SKM-1 (cell line): ENCODE measurements around the gene PRKCH.

ENCODE experiments used
- DNase-seq: peaks from one replicate; lab custom pipeline; 2025; ENCODE audit not compliant: unreplicated experiment; lab: John Stamatoyannopoulos, UW

PRKCH gene

GRCh38 chr14:61540931-61541330, 219.6 kb downstream of the PRKCH start:
- DNase-seq = no peak

DNA sequence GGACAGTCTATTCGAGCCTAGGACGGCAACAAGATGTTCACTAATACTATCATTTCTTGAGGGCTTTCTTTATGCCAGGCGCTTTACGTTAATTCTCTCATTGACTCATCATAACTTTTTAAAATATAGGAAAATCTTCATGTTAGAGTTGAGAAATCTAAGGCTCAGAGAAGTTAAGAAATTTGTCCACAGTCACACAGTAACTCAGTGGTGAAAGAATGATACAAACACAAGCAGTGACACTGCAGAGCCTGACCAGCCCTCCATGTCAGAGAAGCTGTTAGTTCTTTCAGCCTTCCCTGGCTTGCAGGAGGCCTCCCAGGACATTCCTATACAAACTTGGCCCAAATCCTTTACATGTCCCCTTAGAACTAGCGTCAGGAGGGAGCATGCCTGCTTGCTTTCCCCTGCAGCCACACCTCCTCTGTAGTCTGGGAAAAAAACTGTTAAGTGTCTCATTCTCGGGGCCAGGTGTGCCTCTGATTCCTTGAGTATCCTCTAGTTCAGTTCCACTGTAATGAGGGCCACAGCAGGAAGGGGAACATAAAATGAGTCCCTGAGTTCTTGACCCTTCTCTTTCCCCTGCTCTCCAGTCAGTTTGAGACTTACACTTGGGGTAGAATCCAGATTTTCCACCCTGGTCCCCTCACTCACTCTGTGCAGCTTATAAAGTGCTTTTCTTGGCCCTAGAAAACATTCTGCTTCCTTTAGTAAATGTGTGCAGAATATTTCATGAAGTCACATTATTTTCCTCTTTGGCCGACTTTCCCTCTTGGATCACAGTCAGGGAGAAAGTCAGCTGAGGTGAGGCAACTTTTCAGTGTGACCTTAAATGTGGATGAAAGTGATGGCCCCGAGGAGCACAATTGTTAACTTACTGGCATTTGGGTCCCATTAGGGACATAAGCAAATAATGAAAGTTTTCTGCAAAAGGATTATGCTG, 221.7 kb downstream of the PRKCH start:
- no peak for DNase-seq

DNA sequence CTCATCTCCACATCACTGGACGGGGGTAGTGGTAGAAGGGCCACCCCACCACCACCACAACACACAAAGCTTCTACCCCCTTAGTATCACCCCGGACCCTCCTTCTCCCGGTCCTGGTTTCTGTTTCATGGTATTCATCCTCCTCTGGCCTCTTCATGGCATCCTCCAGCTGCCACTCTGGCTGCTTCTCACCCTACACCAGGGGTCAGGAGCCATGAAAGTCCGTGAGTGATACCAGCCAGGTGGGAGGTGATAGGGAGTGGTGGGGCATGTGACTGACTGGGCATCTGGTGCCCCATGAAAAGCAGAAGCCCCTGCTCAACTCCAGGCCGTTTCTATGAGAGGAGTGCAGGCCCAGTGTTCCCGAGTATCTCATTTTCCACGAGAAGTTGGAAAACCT, 222.6 kb downstream of the PRKCH start:
- no peak for DNase-seq

DNA sequence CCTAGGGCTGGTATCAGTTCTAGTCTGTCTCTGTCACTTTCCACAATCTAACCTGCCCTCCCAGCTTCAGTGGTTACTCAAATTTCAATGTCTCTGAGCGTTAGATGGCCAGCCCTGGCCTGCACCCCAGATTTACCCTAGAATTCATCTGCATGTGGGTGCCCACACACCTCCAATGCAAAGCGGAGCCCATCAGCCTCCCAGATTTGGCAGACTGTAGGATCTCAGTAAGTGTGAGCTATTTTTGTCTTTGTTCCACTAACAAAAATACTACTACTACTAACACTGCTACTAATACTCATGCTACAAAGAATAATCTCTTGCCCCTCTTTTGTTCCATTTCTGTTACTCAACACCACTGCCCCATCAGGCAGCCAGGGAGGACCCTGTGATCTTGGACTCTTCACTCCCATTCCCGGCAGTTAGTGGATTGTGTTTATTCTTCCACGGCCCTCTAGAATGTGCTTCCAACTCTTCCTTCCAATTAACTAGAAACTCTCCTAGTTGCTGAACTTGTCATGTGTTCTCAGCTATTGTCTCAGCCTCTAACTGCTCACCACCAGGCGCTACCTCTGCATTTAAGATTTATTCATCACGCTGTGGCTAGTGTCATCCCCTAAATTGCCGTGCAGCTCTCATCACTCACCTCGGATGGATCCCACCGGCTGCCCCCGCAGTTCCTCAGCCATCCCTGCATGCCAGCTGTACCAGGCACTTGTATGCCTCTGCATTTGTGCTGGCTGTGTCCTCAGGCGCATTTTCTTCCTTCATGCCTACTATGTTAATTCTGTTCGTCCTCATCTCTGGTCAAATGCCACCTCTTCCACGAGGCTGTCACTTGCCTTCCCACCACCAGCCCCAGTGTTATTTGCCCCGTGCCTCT, 223.3 kb downstream of the PRKCH start:
- no peak for DNase-seq

DNA sequence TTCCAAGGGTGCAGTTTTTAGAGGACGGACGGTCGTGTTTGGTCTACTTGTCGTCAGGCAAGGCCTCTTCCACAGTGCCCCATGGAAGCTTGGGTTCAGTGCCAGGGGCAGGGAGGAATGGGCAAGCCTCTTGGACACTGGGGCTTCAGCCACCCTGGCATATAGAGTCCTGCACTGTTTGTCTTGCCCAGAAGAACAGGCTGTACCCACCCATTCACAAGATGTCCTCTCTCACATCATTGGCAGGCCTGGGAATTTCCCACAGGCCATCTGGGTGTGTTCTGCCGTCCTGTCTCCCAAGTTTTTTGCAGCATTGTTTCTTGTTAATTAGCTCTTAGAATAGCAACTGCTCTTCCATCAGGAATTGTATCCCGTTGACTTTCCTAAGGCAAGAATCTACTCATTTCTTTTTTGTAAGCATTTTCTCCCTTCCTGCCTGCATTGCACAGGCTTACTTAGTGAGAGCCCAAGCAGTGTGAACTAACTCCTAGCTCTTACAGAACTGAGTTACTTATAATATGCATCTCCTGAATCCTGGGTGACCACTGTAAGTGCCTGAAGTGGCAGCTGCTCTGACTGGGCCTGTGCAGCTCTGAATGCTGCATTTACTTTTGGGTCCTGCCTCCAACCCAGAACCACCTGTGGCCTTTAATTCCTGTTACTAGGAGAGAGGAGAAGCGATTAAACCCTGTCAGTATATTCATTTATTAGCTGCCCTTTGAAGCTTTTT, 224.5 kb downstream of the PRKCH start:
- DNase-seq = no peak

DNA sequence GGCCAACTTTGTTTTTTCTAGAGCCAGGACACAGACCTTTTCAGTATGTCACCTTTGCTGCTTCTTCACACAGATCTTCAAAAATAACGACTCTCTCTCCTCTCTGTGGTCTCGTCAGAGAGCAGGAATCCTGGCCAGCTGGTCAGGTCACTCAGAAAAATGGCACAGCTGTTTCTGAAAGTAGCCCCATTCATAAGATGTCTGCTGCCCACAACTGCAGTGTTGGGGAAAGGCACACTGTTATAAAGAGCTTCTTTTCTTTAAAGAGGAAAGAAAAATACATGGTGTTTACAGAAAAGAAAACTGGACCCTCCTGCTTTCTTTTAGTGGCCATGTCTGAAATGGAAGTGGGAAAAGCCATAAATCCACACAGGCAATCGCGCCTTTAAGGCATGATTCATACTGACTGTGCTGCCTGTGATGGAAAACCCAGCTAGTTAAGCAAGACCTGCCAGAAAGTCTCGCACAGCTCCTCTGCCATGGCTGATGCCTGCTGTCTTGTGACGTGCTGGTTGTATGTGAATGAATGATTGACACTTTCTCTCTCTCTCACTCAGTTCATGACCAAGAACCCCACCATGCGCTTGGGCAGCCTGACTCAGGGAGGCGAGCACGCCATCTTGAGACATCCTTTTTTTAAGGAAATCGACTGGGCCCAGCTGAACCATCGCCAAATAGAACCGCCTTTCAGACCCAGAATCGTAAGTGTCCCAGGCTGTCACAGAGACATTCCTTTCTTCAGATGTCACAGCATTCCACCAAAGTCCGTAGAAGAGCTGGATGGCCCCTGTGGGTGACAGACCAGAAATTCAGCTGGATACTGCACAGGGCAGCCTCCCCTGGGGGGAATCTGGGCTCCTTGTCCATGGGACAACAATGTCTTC, 226.0 kb downstream of the PRKCH start:
- DNase-seq = no peak

DNA sequence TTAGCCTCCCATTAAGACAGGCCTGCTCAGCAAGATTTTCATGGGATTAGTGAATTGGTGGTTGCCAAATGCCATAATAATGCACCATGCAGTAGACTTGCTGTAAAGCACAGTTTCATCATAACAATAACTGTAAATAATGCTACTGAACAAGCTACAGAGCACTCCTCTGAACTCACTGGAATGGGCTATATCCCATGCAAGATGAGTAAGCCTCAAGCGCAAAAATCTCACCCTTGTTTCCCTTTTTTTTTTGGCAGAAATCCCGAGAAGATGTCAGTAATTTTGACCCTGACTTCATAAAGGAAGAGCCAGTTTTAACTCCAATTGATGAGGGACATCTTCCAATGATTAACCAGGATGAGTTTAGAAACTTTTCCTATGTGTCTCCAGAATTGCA, 228.0 kb downstream of the PRKCH start:
- DNase-seq = no peak

DNA sequence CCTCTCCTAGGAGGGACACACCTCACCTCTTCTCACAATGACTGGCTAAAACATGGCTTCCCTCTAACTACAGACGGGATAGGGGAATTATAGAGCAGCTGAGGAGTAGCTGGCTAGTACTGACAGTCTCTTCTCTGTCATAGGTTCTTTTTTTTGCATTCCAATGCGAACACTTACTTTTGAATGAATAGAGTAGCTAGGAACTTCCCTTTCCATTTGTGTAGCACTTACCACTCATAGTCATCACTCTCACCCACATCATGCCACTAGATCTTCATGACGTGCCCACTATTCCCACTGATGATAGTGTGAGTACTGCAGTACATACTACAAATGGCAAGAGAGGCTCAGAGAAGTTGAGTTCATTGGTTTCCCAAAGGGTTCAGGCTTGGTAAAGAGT, 230.0 kb downstream of the PRKCH start:
- no peak for DNase-seq

DNA sequence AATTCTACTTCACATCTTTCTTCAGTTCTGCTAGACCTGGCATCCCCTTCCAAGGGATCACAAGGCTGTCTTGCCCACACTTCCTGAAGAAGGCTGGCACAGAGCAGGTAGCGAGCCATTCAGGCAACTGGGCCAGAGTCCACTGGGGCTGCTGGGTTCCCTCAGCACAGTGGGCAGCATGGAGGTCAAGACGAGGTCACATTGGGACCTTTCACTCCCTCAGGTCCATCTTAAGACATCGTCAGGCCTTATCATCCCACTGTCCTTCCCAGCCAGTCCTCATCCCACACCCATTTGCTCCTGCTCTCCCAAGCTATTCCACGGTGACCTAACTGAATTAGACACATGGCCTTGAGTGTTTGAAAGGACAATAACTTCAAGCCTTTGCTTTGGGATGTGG, 230.9 kb downstream of the PRKCH start:
- DNase-seq = no peak

DNA sequence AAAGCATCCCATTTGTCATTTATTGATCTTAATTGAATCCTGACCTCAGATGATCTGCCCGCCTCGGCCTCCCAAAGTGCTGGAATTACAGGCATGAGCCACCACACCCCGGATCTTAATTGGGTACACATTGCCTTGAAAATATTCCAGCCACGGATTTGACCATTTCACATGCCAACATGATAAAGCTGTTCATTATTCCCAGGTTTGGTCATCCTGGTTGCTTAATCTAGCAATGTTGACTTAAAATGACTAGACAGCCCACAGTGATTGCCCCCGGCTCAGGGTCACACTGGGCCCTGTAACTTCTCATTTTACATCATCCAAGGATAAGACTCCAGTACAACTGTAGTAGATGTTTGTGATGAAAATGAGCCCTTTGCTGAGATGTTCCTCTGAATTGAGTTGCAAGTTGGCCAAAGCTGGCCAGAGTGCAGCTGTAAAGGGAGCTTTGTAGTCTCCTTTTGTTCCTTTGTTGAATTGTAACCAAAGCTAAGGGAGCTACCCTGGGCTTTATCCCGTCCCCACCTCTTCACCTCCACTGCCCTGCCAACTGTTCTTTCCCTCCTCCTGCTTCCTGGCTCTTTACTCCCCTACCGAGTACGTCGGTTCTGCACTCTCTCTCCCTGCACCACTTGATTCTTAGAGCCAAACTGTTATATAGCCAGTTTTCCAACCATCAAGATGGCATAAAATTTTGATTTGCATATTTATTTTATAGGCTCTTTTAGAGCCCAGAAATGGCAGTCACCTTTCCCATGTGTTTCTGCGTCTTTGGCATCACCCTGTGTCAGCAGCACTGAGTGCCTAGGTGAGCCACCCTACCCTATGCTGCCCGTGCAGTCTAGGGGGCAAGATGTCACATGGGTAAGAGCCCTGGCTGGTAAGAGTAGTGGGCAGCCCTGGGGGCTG, 232.6 kb downstream of the PRKCH start:
- no peak for DNase-seq

DNA sequence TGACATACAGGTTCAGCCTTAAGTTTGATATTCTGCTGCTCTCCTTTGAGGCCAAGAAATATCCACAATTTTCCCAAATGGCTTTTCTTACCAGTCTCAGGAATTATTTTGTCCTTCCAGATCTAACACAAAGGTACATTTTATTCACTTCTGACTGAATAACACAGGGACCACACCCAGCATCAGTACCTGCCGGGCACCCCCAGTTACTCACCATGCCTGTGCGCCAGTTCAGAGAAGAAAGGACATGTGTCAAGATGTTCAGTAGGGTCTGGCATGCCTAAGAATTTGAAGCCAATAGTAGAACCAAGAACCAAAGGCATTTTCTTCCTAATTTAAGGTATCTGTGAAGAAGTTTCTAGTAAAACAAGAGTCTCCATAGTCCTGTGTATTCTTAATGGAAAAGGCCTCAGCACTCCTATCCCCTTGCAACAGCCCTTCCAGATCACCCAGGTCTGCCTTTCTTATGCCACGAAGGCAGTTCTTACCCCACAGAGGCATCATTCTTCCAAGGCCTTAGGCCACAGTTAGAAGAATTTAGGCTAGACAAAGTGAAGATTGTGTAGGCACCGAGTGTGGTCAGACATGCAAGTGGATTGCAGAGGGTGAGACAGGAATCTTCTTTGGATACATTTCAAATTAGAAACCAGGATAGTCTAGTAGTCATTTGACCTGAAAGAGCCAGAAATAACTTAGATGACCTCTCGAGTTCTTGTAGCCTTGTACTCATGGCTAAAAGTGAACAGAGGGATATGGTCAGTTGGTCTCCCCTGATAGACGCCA, 233.9 kb downstream of the PRKCH start:
- DNase-seq = no peak

DNA sequence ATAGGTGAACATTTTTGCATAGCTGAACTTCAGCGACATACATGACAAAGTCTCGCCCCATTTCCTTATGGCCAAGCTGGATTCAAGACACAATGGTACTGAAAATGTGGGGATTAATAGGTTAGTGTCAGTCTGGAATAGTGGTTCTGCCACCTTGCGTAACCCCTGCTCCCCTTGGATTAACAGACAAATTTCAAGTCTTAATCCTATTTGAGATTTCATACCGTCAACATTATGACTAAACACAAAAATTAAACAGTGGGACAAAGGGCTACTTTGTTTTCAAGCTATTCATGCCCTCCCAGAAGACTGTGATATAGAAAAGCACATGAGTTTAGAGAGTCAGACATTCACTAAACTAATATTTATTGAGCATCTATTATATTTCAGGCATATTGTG, 235.1 kb downstream of the PRKCH start:
- DNase-seq = no peak

GRCh38 chr14:61557262-61557661, 235.9 kb downstream of the PRKCH start:
- DNase-seq = no peak

- no peak for DNase-seq
These were observed 236.5 kb downstream of the PRKCH start for GRCh38 chr14:61557854-61558253.

DNA sequence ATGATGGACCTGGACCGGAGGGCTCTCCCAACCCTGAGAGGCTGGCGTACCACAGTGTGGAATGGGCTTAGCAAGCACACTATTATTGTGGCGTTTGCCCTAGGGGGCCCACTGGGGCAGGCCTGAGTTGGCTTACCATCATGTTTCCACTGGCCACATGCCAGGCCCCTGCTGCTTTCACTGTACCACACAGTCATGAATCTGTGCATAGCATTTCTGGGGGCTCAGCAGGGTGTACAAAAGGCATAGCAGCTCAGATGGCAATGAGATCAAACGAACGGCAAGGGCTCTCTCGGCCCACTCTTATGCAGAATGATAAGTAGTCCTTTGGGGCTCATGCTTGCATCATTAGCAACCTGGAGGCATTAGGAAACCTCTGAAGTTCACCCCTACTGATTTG, 236.9 kb downstream of the PRKCH start:
- DNase-seq = no peak

DNA sequence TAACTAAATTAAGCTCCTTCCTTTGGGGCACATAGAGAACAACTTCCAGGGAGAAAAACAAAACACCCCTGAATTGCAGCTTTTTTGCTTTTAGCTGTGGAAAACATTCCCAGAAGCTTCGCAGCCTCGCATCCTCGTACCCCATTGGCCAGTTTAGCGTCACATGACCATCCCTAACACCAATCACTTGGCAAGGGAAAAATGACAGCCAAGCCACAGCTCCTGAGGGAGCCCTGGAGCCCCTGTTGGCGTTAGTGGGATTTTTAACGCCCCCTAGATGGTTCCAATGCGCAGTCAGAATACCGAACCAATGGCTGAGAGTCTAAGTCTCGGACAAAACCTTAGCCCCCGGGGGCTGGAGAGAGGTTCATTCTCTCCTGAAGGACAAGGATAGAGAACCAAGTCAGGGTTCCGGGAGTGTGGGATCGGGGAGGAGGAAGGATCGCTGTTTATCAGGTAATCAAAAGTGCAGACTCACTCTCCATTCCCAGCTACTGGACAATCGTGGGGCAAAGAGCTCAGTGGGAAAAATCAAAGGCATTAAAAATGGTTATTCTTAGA, 238.3 kb downstream of the PRKCH start:
- DNase-seq = no peak

DNA sequence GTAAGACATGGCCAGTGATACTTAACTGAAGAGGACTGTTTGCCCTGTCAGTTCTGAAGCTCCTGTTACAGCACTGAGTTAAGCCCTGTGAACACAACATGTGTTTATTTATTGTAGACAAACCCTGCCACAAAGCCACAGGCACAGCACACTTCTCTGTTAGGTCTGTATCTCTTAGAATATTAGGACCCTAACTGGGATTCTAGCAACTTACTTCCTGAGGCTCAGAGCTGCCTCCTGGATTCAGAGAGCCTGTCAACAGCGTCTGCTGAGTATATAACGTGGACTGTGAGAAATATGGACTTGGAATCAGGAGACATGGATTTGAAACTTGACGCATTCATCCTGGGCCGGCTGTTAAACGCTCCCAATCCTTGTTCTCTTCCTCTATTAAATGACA, 238.9 kb downstream of the PRKCH start:
- no peak for DNase-seq

GRCh38 chr14:61561104-61561503, 239.7 kb downstream of the PRKCH start:
- DNase-seq = no peak
